Activated naive CD8-positive, alpha-beta T cell treated with anti-CD3 and anti-CD28 coated beads, Interleukin-2, amount 50 U/mL, for 16 hours (primary cell): ENCODE data around the gene CANT1.
A peak's percentile ranks its signal among the peaks of the same experiment; 100 is the strongest.
"Not testable (repeated sequence)": the region's sequence is repeated elsewhere in the genome, so short reads cannot be mapped to it uniquely, and the experiment has no call there.

Source experiments
- DNase-seq: peaks from one replicate; pipeline ENCODE4 v3.0.0-alpha.2; 2020; ENCODE audit warnings: low read depth, low spot score

Gene CANT1

DNA sequence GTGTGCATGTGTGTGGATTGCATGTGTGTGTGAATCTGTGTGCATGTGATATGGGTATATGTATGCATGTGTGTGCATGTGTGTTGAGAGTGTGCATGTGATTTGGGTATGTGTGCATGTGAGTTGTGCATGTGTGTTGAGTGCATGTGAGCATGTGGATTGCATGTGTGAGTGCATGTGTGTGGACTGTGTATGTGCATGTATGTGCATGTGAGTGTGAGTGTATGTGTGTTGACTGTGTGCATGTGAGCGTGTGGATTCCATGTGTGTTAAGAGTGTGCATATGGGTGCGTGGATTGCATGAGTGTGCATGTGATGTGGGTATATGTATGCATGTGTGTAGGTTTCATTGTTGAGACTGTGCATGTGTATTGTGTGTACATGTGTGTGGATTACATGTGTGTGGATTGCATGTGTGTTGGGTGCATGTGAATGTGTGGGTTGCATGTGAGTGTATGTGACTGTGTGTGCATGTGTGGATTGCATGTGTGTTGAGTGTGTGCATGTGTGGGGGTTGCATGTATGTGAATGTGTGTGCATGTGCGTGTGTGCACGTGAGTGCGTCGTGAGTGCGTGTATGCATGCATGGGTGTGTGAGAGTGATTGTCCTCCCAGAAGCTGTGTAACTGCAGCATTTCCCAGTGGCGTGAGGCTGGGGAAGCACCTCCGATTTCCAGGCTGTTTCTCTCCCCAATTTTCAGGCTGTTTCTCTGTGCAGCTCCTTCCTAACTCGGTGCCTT lies 33.8 kb upstream of the CANT1 start:
- DNase-seq: no peak

DNA sequence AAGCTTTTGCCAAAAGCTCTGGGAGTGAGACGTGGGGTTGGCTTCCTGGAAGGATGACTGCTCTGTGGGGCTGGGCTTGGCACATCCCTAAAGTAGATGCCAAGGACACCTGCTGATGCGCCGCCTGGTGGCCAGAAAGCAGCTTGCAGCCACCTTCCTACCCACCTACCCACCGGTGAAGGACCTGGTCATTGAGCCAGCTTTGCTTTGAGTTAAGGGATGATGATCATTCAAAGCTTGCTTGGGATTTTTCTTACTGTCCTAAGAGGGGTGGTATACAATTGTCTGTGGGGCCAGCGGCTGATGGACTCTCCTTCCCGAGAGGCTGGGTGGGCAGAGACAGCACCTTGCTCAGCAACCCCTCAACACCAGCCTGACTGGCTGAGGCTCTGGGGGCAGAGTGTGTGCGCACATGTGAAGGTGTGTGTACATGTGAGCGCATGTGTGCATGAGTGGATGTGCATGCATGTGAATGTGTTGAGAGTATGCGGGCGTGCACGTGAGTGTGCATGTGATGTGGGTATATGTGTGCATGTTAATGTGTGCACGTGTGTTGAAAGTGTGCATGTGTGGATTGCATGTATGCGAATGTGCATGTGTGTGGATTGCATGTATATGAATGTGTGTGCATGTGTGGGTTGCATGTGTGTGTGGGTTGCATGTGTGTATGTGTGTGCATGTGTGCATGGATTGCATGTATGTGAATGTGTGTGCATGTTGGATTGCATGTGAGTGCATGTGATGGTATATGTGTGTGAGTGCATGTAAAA lies 33.0 kb upstream of the CANT1 start:
- peak; percentile 43 for DNase-seq

DNA sequence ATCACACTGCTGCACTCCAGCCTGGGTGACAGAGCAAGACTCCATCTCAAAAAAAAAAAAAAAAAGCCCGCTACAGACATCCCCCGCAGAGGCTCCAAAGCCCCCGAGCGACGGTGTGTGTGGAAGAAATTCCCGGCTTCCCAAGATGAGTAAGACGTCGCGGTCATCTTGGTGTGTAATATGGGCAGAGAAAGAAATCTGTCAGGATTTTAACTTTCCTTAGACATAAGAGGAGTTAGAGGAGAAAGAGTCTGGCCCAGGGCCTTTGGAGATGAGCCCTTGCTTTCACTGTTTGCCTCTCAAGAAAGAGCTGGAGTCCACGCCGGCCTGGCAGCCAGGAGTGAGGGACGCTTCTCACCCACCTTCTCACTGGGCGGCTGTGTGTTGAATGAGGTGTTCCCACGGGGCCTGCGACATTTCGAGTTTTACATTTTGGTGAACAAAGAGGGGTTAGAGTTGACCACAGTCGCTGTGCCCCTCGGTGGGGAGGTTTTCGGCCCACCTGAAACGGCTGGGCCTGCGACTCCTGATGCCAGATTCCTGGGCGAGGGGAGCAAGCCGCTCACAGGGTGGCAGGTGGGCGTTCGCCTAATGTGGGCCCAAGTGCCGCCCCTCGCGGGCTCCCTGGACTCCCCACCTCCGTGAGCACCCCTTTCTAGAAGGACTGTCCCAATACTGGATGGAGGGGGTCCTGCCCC lies 32.3 kb upstream of the CANT1 start:
- DNase-seq: no peak

DNA sequence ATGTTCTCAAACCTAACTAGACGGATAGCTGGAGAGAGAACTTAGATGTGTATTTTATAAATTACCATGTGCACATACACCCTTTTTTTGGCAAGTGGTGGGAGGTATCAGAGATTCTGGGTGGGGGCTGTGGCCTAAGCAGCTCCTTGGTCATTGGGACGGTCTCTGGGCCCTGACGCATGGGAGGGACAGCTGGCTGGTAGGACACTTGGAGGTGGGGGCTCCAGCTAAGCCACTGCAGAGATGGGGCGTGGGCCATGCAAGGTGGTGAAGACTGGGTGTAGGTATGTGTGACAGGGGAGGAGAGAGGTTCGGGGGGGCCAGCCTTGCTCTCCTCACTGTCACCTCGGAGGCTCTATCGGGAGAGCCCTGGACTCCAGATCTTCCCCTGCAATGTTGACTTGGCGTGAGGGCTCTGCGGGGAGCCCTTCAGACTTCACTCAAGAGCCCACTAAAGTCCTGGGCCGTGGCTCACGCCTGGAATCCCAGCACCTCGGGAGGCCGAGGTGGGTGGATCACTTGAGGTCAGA lies 31.5 kb upstream of the CANT1 start:
- no peak for DNase-seq

DNA sequence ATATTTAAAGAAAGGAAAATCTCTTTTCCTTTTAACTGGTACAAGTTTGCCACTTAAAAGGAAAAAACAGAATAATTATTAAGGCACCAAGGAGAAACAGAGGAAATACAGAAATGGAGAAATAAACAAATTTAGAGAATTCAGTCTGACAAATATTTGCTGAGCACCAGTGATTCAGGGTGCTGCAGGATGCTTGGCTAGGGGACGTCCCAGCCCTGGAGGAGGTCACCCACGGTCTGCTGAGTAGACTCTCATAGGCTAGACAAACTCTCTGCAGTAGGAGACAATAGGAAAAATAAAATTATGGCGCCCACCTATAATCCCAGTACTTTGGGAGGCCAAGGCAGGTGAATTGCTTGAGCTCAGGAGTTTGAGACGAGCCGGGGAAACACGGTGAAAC lies 30.3 kb upstream of the CANT1 start:
- no peak for DNase-seq

DNA sequence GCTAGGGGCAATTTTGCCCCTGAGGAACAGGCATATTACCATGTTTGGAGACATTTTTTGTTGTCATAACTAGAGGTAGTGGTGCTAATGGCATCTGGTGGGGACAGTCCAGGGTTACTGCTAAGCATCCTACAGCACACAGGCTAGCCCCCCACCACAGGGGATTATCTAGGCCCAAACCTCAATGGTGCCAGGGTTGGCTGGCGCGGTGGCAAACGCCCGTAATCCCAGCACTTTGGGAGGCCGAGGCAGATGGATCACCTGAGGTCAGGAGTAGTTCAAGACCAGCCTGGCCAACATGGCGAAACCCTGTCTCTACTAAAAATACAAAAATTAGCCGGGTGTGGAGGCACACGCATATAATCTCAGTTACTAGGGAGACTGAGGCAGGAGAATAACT lies 29.6 kb upstream of the CANT1 start:
- no peak for DNase-seq

DNA sequence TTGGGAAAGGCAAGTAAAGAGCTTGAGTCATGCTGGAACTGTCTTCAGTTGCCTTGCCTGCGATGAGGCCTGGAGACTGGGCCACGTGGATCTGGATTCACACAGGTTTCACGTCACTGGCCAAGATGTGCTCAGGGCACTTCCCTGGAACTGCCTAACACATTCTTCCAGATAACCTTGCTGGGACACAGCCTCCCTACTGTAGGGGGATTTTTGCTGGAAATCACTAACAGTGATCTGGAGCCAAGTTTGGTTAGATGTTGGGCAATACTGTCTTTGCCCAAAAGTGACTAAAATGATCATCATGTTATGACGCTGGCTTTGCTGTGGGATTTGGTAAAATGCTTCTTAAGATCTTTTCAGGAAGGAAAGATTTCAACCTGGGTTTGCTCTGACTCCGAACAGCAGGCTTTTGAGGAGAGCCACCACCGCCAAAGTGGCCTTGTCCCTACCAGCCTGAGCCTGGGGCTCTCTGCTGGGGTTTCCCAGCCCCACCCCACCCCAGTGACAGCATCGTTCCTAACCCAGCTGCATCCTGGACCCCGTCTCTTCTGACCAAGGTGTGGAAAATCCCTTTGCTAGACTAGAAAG lies 29.1 kb upstream of the CANT1 start:
- no peak for DNase-seq

DNA sequence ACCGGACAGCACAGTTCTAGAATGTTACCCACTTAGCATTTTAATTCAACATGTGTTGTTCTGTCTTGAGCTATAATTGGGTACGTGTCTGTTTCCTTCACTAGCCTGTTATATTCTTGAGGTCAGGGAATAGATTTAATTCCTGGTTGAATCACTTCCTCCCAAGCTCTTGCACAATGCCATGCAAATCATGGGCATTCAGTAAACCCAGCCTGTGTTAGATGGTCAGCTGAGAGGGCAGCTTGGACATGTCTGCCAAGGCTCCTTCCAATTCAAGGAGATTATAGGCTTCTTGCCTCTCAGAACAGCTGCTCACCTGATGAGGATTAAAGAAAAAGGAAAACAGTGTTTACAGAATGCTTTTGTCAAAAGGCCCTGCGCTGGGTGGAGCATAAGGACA lies 27.0 kb upstream of the CANT1 start:
- no peak for DNase-seq

DNA sequence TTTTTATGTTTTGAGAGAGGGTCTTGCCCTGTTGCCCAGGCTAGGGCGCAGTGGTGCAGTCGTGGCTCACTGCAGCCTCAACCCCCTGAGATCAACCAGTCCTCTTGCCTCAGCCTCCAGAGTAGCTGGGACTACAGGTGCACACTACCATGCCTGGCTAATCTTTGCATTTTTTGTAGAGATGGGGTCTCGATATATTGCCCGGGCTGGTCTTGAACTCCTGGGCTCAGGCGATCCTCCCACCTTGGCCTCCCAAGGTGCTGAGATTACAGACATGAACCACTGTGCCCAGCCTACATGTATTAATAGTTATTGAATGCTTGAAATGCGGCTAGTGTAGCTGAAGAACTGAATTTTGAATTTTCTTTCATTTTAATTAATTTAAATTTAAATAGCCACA lies 26.6 kb upstream of the CANT1 start:
- no peak for DNase-seq

DNA sequence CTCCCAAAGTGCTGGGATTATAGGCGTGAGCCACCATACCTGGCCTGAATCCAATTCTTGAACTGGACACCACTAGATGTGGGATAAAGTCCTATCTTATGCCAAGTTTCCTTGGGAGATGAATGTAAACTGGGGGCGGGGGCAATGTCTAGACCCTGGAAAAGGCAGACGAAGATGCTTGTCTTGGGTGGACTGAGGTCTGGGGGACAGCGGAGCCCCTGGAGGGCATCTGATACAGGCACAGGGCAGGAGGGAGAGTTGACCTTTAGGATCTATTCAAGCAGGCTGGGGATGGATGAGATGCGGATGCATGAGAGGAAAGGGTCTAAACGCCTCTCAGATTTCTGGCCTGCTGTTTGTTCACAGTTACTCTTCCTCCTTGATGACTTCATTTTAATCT lies 26.1 kb upstream of the CANT1 start:
- DNase-seq: no peak

DNA sequence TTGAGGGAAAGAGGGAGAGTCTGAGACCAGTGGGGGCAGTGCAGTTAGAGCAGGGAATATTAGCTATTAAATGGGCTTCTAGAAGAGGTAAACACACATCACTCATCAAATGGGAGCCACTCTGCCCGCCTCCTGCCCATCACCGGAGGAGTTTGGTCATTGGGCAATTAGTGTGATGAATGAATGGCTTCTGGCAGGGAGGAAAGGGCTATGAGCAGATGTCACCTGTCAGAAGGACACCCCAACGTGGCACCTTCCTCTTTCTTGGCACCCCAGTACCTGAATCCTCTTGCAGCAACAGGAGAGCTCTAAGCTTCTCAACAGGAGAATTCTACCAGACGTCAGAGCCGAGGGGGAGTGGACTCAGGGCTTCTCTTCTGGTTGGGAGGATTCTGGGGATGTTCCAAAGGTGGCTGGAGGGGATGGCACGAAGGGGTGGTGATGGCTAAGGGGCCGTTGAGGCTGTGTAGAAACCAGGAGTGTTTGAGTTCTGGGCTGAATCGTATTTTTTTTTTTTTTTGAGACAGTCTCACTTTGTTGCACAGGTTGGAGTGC lies 25.4 kb upstream of the CANT1 start:
- no peak for DNase-seq

DNA sequence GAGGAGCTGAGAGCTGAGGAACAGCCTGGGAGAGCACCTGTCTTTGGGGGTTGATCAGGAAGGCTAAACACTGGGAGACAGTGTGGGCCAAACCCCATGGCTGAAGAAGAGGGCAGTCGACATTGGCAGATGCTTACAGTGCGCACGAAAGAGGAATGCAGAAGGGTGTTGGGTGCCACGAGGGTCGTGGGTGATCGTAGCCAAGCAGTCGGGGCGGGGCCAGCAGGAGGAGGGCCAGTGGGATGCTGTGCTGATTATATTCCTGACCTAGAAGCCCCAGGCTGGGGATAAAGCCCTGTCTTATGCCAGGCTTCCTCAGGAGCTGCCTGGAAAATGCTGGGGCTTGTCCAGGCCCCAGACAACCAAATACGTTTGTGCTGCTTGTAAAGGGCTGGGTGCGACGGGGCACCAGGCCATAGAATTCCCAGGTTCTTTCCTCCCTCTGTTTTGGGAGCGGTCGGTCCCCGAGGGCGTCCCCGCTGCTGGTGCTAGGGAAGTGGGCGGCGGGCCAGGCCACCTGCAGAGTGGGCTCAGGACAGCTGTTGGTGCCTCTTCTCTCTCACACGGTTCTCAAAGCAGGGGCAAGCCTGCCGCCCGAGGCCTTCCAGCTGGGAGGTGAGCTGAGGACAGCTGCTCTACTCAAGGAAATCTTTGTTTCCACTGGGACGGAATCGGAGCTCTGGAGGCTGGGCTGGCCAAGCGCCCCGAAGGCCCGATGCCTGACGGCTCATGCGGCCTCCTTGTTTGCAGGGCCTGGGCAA lies 24.4 kb upstream of the CANT1 start:
- DNase-seq: no peak

DNA sequence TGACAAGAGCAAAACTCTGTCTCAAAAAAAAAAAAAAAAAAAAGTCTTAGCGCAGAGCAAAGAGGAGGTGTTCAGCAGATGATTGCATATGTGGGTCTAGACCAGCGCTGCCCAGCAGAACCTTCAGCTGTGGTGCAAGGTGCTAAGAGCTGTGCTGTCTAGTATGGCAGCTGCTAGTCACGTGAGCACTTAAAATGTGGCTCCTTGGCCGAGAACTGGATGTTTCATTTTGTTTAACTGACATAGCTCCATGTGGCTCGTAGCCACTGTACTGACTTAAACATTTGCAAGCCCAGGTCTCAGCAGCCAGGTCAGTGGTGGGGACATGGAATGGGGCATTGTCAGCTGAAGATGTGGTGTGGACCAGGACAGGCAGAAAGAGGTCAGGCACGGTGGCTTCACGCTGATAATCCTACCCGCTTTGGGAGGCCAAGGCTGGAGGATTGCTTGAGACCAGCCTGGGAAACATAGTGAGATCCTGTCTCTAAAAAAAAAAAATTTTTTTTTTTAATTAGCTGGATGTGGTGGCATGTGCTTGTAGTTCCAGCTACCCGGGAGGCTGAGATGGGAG lies 23.6 kb upstream of the CANT1 start:
- DNase-seq: no peak

DNA sequence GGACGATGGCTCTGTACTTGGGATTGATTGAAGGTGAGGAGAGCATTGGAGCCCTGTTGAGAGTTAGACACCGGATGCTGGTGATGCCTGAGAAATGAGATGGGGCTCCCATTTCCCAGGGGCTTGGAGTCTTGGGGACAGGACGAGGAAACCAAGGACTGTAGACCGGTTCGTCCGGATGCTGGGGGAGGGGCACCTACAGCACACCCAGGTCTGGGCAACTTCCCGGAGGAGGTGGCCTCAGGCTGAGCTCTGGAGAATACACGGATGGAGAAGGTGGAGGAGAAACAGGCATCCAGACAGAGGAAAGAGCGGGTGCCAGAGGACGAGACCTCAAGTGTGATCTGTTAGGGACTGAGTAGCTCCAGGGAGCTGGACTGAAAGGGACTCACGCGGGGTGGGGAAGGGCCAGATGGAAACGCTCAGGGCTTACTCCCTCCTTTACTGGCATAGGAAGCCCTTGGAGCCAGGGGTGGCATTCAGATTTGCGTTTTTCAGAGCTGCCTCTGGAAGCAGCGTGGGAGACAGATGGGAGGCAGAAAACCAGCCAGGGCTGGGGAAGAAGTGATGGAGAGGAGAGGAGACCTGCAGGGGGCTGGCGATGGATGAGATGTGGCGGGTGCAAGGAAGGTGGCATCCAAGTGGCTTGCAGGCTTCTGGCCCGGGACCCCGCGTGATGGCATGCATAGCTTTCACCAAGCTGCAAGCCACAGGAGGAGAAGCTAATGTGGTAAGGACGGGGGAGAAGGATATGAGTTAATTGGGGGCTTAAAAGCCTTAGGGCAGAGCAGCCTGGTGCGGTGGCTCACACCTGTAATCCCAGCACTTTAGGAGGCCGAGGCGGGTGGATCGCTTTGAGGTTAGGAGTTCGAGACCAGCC lies 22.7 kb upstream of the CANT1 start:
- DNase-seq: no peak

DNA sequence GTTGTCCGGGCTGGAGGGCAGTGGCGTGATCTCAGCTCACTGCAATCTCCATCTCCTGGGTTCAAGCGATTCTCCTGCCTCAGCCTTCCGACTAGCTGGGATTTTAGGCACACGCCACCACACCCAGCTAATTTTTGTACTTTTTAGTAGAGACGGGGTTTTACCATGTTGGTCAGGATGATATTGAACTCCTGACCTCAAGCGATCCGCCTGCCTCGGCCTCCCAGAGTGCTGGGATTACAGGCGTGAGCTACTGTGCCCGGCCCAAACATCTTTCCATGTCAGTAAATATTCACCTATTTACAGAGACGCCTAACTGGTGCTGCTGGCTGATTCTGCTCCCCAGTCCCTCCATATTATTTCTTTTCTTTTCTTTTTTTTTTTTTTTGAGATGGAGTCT lies 21.1 kb upstream of the CANT1 start:
- not testable (repeated sequence) for DNase-seq

DNA sequence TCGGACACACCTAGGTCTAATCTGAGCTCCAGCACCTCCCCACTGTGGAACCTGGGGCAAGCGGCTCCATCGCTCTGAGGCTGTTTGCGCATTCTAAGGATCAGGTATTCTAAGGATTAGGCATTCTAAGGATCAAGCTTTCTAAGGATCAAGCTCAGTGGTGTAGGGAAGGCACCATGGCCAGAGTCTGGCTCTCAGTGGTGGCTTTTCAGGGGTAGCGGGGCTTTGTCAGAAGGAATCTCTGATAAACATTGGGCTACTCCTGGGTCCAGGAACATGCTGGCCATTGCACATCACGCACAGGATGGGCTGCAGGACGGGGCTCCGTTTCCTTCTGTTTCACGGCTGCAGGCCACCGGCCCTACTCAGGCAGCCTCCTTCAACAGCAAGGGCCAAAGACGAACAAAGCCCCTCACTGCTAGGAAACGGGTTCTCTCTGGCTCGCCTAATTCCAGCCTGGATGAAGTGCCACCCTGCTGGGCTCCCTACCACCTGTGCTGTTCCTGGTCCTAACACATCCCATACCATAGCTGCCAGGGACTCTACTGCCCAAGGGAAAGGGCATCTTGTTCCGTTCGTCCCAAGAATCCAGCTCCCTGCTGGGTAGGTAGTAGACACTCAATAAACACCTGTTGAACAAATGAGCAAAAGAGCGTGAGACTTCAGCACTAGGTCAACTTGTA lies 19.9 kb upstream of the CANT1 start:
- DNase-seq: no peak

DNA sequence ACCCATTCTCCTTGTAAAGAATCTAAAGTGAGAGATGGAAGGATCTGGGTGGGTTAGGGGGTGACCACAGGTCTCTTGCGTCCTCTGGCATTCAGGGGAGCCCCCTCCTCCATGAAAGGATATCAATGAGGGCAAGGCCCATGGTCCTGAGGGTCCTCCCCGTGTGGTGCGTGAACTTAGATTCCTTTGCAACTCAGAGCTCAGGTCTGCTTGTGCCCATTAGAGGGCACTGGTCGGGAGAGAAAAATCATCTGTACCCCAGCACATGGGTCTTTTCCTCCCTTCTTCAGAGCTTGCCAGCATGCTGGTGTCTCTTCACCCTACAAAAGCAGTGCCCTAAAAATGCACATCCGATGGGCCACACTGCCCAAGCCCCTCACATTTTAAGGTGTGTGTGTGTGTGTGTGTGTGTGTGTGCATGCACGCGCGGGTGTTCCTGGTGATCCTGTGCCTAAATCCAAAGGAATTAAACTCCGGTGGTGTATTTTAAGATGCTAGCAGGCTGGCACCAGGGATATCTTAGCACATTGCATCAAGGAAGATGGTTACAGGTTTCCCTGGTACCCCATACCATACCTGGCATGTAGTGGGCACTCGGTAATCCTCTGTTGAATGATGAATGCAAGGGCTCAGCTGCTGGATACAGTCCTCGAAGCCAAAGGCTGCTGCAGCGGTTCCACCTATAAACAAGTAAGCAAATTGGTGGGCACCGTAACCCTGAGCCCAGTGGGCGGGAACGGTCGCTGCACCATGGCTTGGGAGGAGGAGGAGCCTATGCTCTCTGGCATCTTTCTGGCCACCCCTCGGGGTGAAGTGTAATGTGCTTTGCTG lies 19.1 kb upstream of the CANT1 start:
- no peak for DNase-seq

DNA sequence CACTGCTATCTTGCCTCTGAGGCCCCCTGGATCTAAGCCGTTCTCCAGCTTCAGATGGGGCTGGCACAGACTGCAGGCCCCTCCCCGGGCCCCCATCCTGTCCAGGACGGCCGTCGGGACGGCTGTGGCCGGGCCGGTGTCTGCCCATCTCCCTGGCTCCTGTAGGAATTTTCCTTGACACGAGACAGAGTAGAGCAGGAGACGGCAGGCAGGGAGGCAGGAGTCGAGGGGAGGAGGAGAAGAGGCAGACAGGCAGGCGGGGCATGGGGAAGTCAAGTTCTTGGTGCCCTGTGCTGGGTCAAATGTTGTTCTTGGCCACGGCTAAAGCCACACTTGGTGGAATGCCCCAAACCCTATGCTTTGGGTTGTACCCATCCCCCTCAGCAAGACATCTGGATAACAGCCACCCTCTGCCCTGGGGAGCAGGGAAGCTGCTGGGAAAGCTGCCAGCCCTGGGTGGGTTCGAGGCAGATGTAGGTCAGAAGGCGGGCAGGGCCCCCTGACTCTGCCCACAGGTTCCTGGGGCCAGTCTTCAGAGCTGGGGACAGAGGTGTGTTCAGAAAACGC lies 18.4 kb upstream of the CANT1 start:
- no peak for DNase-seq
